Activated T-cell treated with anti-CD3 and anti-CD28 coated beads, Interleukin-2, amount 50 U/mL, for 24 hours (primary cell): ENCODE results near the gene FRAS1.

Experiments
- DNase-seq: peaks from one replicate; pipeline ENCODE4 v3.0.0-alpha.2; 2020
- H3K27ac Mint-ChIP-seq: 2 replicates; pipeline ENCODE4 v1.8.0; 2020; ENCODE audit warnings: mild to moderate bottlenecking, mixed read lengths
- H3K27me3 Mint-ChIP-seq: 2 replicates; pipeline ENCODE4 v1.8.0; 2020; ENCODE audit warnings: mixed read lengths
- H3K36me3 Mint-ChIP-seq: 2 replicates; pipeline ENCODE4 v1.8.0; 2020; ENCODE audit warnings: low read depth, mixed read lengths
- H3K4me1 Mint-ChIP-seq: 2 replicates; pipeline ENCODE4 v1.8.0; 2020; ENCODE audit warnings: low read depth, mixed read lengths
- H3K4me3 Mint-ChIP-seq: 2 replicates; pipeline ENCODE4 v1.8.0; 2020; ENCODE audit warnings: mild to moderate bottlenecking, moderate library complexity, mixed read lengths
- H3K9me3 Mint-ChIP-seq: 2 replicates; pipeline ENCODE4 v1.8.0; 2020; ENCODE audit warnings: mixed read lengths

The FRAS1 gene

GRCh38 chr4:78360466-78360865 lies 303.3 kb downstream of the FRAS1 start:
- Mint-ChIP-seq H3K4me1 (no peaks in the 10 kb centered on the region), H3K36me3 (no peaks in the 10 kb centered on the region), H3K27me3 (peaks cover 20% of the 10 kb centered on the region), H3K9me3 (no peaks in the 10 kb centered on the region), H3K27ac (no peak overlapping the region), H3K4me3 (no peak overlapping the region)
- DNase-seq: no peak

GRCh38 chr4:78361621-78362120 lies 304.5 kb downstream of the FRAS1 start:
- Mint-ChIP-seq H3K9me3 (no peaks in the 10 kb centered on the region), H3K27ac (no peak overlapping the region), H3K27me3 (peaks cover 23% of the 10 kb centered on the region), H3K4me3 (no peak overlapping the region), H3K4me1 (no peaks in the 10 kb centered on the region), H3K36me3 (no peaks in the 10 kb centered on the region)
- DNase-seq: no peak

GRCh38 chr4:78362310-78362709 lies 305.2 kb downstream of the FRAS1 start:
- no peaks in the 10 kb centered on the region for H3K9me3 Mint-ChIP-seq

GRCh38 chr4:78363031-78363570 lies 306.0 kb downstream of the FRAS1 start:
- no peak for DNase-seq
- H3K9me3 Mint-ChIP-seq: no peaks in the 10 kb centered on the region
- no peaks in the 10 kb centered on the region for H3K36me3 Mint-ChIP-seq
- H3K27ac Mint-ChIP-seq: no peak overlapping the region
- H3K4me3 Mint-ChIP-seq: no peak overlapping the region
- no peaks in the 10 kb centered on the region for H3K4me1 Mint-ChIP-seq
- peaks cover 17% of the 10 kb centered on the region for H3K27me3 Mint-ChIP-seq

More at GRCh38 chr4:78362310-78362709, 305.2 kb downstream of the FRAS1 start:
- Mint-ChIP-seq H3K4me3 (no peak overlapping the region), H3K27ac (no peak overlapping the region), H3K4me1 (no peaks in the 10 kb centered on the region), H3K36me3 (no peaks in the 10 kb centered on the region), H3K27me3 (peaks cover 19% of the 10 kb centered on the region)
- DNase-seq: no peak

- Mint-ChIP-seq H3K9me3 (no peaks in the 10 kb centered on the region), H3K27me3 (peaks cover 7% of the 10 kb centered on the region), H3K36me3 (no peaks in the 10 kb centered on the region), H3K4me3 (no peak overlapping the region), H3K27ac (no peak overlapping the region), H3K4me1 (no peaks in the 10 kb centered on the region)
- DNase-seq: no peak
These were observed 312.6 kb downstream of the FRAS1 start for GRCh38 chr4:78369679-78370078.

GRCh38 chr4:78370631-78371372 lies 313.7 kb downstream of the FRAS1 start:
- Mint-ChIP-seq H3K27ac (no peak overlapping the region), H3K9me3 (no peaks in the 10 kb centered on the region), H3K4me3 (no peak overlapping the region), H3K4me1 (no peaks in the 10 kb centered on the region), H3K36me3 (no peaks in the 10 kb centered on the region), H3K27me3 (peaks cover 7% of the 10 kb centered on the region)
- no peak for DNase-seq

GRCh38 chr4:78372355-78372988 lies 315.3 kb downstream of the FRAS1 start:
- Mint-ChIP-seq H3K27me3 (peaks cover 4% of the 10 kb centered on the region), H3K4me1 (no peaks in the 10 kb centered on the region), H3K4me3 (no peak overlapping the region), H3K36me3 (no peaks in the 10 kb centered on the region), H3K27ac (no peak overlapping the region), H3K9me3 (no peaks in the 10 kb centered on the region)
- no peak for DNase-seq

GRCh38 chr4:78377555-78377954 lies 320.4 kb downstream of the FRAS1 start:
- Mint-ChIP-seq H3K9me3 (no peaks in the 10 kb centered on the region), H3K4me3 (no peak overlapping the region), H3K27me3 (peaks cover 4% of the 10 kb centered on the region)

GRCh38 chr4:78379040-78379439 lies 321.9 kb downstream of the FRAS1 start:
- no peak overlapping the region for H3K27ac Mint-ChIP-seq
- no peak for DNase-seq
- no peaks in the 10 kb centered on the region for H3K9me3 Mint-ChIP-seq
- no peak overlapping the region for H3K4me3 Mint-ChIP-seq
- no peaks in the 10 kb centered on the region for H3K36me3 Mint-ChIP-seq
- H3K27me3 Mint-ChIP-seq: peaks cover 7% of the 10 kb centered on the region
- H3K4me1 Mint-ChIP-seq: no peaks in the 10 kb centered on the region

More at GRCh38 chr4:78377555-78377954, 320.4 kb downstream of the FRAS1 start:
- Mint-ChIP-seq H3K4me1 (no peaks in the 10 kb centered on the region), H3K36me3 (no peaks in the 10 kb centered on the region), H3K27ac (no peak overlapping the region)
- DNase-seq: no peak

- Mint-ChIP-seq H3K27me3 (peaks cover 11% of the 10 kb centered on the region), H3K4me1 (no peaks in the 10 kb centered on the region), H3K4me3 (no peak overlapping the region), H3K27ac (no peak overlapping the region), H3K9me3 (no peaks in the 10 kb centered on the region), H3K36me3 (no peaks in the 10 kb centered on the region)
- DNase-seq: no peak
These were observed 323.0 kb downstream of the FRAS1 start for GRCh38 chr4:78379991-78380729.

GRCh38 chr4:78386679-78387078 lies 329.6 kb downstream of the FRAS1 start:
- Mint-ChIP-seq H3K9me3 (no peaks in the 10 kb centered on the region), H3K4me3 (no peak overlapping the region), H3K27me3 (peaks cover 9% of the 10 kb centered on the region)

GRCh38 chr4:78395642-78396041 lies 338.5 kb downstream of the FRAS1 start:
- no peak overlapping the region for H3K27ac Mint-ChIP-seq
- no peaks in the 10 kb centered on the region for H3K36me3 Mint-ChIP-seq
- peaks cover 18% of the 10 kb centered on the region for H3K9me3 Mint-ChIP-seq
- no peak overlapping the region for H3K4me3 Mint-ChIP-seq
- H3K27me3 Mint-ChIP-seq: peaks cover 19% of the 10 kb centered on the region
- no peaks in the 10 kb centered on the region for H3K4me1 Mint-ChIP-seq
- DNase-seq: no peak

More at GRCh38 chr4:78386679-78387078, 329.6 kb downstream of the FRAS1 start:
- Mint-ChIP-seq H3K4me1 (no peaks in the 10 kb centered on the region), H3K27ac (no peak overlapping the region), H3K36me3 (no peaks in the 10 kb centered on the region)
- no peak for DNase-seq

GRCh38 chr4:78396613-78397291 lies 339.6 kb downstream of the FRAS1 start:
- no peak overlapping the region for H3K4me3 Mint-ChIP-seq
- H3K9me3 Mint-ChIP-seq: peaks cover 18% of the 10 kb centered on the region
- H3K4me1 Mint-ChIP-seq: no peaks in the 10 kb centered on the region
- H3K27ac Mint-ChIP-seq: no peak overlapping the region
- DNase-seq: no peak
- no peaks in the 10 kb centered on the region for H3K36me3 Mint-ChIP-seq
- peaks cover 19% of the 10 kb centered on the region for H3K27me3 Mint-ChIP-seq

- Mint-ChIP-seq H3K9me3 (peaks cover 18% of the 10 kb centered on the region), H3K27me3 (peaks cover 19% of the 10 kb centered on the region), H3K4me3 (no peak overlapping the region), H3K27ac (no peak overlapping the region), H3K36me3 (no peaks in the 10 kb centered on the region), H3K4me1 (no peaks in the 10 kb centered on the region)
- no peak for DNase-seq
These were observed 340.1 kb downstream of the FRAS1 start for GRCh38 chr4:78397292-78397630.
